ENCODE measurements around the gene CERS5. TPM values are rescaled to one million over a fixed set of nuclear protein-coding genes. Genes with fewer than 3 reads are reported as not detected.
A peak's percentile ranks its signal among the peaks of the same experiment; 100 is the strongest.
"Not testable (repeated sequence)": the region's sequence is repeated elsewhere in the genome, so short reads cannot be mapped to it uniquely, and the experiment has no call there.

Gene CERS5
- polyA plus RNA-seq, 1 of the 3 experiments (the other 2 are of a cell fraction): 56.9 TPM

DNA sequence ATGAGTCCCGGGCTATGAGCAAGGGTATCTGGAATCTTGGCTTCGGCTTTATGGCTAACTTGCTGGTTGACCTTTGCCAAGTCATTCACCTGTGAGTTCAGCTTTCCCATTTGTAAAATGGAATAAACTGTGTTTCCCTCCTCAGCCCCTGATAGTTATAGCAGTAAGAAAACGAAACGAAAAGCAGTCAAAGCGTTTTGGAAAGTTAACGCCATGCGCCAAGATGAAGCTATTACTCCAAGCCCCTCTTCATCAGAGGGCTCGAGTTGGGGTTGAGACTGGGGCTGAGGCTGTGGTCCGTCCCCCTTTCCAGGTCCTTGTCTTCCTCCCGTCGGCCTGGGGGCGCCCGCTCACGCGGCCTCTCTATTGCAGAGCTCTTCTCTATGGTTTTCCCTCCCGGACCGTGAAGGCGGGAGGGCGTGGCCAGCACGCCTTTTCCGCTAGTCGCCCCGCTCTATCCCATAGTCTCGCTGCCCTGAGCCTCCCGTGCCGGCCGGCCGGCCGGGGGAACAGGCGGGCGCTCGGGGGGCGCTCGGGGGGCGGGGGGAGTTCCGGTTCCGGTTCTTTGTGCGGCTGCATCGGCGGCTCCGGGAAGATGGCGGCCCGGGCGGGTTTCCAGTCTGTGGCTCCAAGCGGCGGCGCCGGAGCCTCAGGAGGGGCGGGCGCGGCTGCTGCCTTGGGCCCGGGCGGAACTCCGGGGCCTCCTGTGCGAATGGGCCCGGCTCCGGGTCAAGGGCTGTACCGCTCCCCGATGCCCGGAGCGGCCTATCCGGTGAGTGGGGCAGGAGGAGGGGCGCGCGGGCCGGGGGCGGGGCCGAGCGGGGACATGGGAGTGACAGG lies 82.2 kb downstream of the CERS5 start, which contains the start of gene SMARCD1:
Gene SMARCD1, plus strand, starts transcription at position 568 of the 840 bp plus-strand sequence. Its CDS starts 28 bp downstream, at position 596.
- Histone ChIP-seq H3K79me2 (ENCODE audit: insufficient read depth) (peaks cover 33% of the 10 kb centered on the region), H3K27me3 (ENCODE audit: insufficient read depth) (no peaks in the 10 kb centered on the region), H3K4me3 (ENCODE audit: low read depth in 2 of 2, low read length in 1 of 2) (peak within 1 kb of the TSS; percentile 77 to 79), H3K36me3 (replicated peaks in 1 of 2; ENCODE audit: control insufficient read depth in 1 of 2, insufficient read depth in 2 of 2, low read length in 1 of 2) (peaks cover 16 to 36% of the 10 kb centered on the region in 2 experiments), H3F3A (replicated peaks; ENCODE audit: insufficient read depth) (peaks cover 43% of the 10 kb centered on the region), H4K20me1 (ENCODE audit: insufficient read depth) (peaks cover 22% of the 10 kb centered on the region), H2AFZ (ENCODE audit: low read depth) (peak within 1 kb of the TSS; percentile 93), H3K9ac (peak within 1 kb of the TSS; percentile 89), H3K27ac (ENCODE audit: low read depth in 2 of 2, low read length in 1 of 2) (peak within 1 kb of the TSS; percentile 87 to 91), H3K4me1 (ENCODE audit: control insufficient read depth in 1 of 2, insufficient read depth in 2 of 2, low read depth in 1 of 2, low read length in 1 of 2) (peaks cover 18 to 22% of the 10 kb centered on the region in 2 experiments), H3K9me3 (no peaks in the 10 kb centered on the region), H3K9me2 (no peaks in the 10 kb centered on the region), H3K4me2 (peak within 1 kb of the TSS; percentile 88)
- TF ChIP-seq YY1 (IDR thresholded peaks at IDR 0.05; ENCODE audit: low read depth): peak; percentile 87
- no peak for TF ChIP-seq FOXJ3 (CRISPR knock-in tag; IDR thresholded peaks at IDR 0.05)
- TF ChIP-seq TAF1 (IDR thresholded peaks at IDR 0.05; ENCODE audit: borderline replicate concordance, low read depth, low read length): peak; percentile 65; the same call in 1 of the 2 replicates
- no peak; the same call in 1 of the 2 replicates for TF ChIP-seq RXRA (IDR thresholded peaks at IDR 0.05; ENCODE audit: borderline replicate concordance, low read depth)
- peak; percentile 22; the same call in 1 of the 2 replicates for TF ChIP-seq SMC3 (IDR thresholded peaks at IDR 0.05; ENCODE audit: low read depth, low read length)
- peak; percentile 68 for TF ChIP-seq SIN3A (IDR thresholded peaks at IDR 0.05; ENCODE audit: borderline replicate concordance, low read depth, low read length)
- 0 out of 2 replicates have a peak, but pooled peaks have one; percentile 9 for TF ChIP-seq TCF12 (IDR thresholded peaks at IDR 0.05)
- TF ChIP-seq POLR2AphosphoS5 (IDR thresholded peaks at IDR 0.05; ENCODE audit: low read depth, low read length): peak; percentile 58
- TF ChIP-seq NFIC (IDR thresholded peaks at IDR 0.05; ENCODE audit: borderline replicate concordance): peak; percentile 5; the same call in 1 of the 2 replicates
- TF ChIP-seq MXI1 (IDR thresholded peaks at IDR 0.05; ENCODE audit: low read depth, low read length): peak; percentile 59; the same call in 1 of the 2 replicates
- TF ChIP-seq NRF1 (IDR thresholded peaks at IDR 0.05; ENCODE audit: low read depth, low read length): no peak
- TF ChIP-seq EZH2phosphoT487 (IDR thresholded peaks at IDR 0.05; ENCODE audit: borderline replicate concordance, low read depth): no peak
- TF ChIP-seq GATA2 (CRISPR knock-in tag; IDR thresholded peaks at IDR 0.05): no peak
- peak; percentile 61 for TF ChIP-seq CHD2 (IDR thresholded peaks at IDR 0.05; ENCODE audit: low read length, partially characterized antibody)
- no peak for TF ChIP-seq RAD21 (IDR thresholded peaks at IDR 0.05; ENCODE audit: low read length)
- no peak for TF ChIP-seq MEF2A (IDR thresholded peaks at IDR 0.05; ENCODE audit: borderline replicate concordance, low read depth)
- peak; percentile 58 for TF ChIP-seq RCOR1 (IDR thresholded peaks at IDR 0.05; ENCODE audit: low read length)
- TF ChIP-seq, protein P1, sequence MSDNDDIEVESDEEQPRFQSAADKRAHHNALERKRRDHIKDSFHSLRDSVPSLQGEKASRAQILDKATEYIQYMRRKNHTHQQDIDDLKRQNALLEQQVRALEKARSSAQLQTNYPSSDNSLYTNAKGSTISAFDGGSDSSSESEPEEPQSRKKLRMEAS (IDR thresholded peaks at IDR 0.05; ENCODE audit: low read depth): peak; percentile 78
- peak; percentile 73 for TF ChIP-seq GABPA (IDR thresholded peaks at IDR 0.05; ENCODE audit: low read depth)
- no peak for TF ChIP-seq TEAD4 (IDR thresholded peaks at IDR 0.05; ENCODE audit: borderline replicate concordance, insufficient read depth)
- TF ChIP-seq ELF1 (IDR thresholded peaks at IDR 0.05): peak; percentile 63
- no peak; the same call in 1 of the 2 replicates for TF ChIP-seq FOSL2 (IDR thresholded peaks at IDR 0.05; ENCODE audit: borderline replicate concordance, low read depth)
- TF ChIP-seq, protein P2, sequence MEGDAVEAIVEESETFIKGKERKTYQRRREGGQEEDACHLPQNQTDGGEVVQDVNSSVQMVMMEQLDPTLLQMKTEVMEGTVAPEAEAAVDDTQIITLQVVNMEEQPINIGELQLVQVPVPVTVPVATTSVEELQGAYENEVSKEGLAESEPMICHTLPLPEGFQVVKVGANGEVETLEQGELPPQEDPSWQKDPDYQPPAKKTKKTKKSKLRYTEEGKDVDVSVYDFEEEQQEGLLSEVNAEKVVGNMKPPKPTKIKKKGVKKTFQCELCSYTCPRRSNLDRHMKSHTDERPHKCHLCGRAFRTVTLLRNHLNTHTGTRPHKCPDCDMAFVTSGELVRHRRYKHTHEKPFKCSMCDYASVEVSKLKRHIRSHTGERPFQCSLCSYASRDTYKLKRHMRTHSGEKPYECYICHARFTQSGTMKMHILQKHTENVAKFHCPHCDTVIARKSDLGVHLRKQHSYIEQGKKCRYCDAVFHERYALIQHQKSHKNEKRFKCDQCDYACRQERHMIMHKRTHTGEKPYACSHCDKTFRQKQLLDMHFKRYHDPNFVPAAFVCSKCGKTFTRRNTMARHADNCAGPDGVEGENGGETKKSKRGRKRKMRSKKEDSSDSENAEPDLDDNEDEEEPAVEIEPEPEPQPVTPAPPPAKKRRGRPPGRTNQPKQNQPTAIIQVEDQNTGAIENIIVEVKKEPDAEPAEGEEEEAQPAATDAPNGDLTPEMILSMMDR (IDR thresholded peaks at IDR 0.05): peak; percentile 67
- ChIA-PET POLR2A (interaction anchor here (0.6 to 2.3 kb wide), 22 partner anchors 9 to 242 kb away, joined by 3 to 23 read pairs (median 3); partner anchors contain the start of genes BCDIN3D, CERS5, COX14 and GPD1), CTCF (interaction anchor here (0.6 to 5.4 kb wide), 32 partner anchors 8 to 230 kb away, joined by 3 to 51 read pairs (median 4); partner anchors contain the start of genes CERS5 and COX14)
- WGBS (ENCODE audit: low lambda C conversion rate): 1% methylated on average over 28 of the region's 69 CpGs
- DNase-seq: peak; percentile 98

DNA sequence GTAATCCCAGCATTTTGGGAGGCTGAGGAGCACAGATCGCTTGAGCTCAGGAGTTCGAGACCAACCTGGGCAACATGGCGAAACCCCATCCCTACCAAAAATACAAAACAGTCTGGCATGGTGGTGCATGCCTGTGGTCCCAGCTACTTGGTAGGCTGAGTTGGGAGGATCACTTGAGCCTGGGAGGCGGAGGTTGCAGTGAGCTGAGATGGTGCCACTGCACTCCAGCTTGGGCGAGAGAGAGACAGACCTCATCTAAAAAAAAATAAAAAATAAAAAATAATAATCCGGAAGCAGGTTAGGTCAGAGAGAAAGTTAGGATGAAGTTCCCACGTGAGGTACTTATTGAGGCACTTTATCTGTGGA lies 82.8 kb downstream of the CERS5 start:
- not testable (repeated sequence) for H3K9me3 ChIP-seq; H3K9me2 ChIP-seq; H3K27me3 ChIP-seq (ENCODE audit: insufficient read depth); DNase-seq
- Histone ChIP-seq H3K27ac (ENCODE audit: low read depth in 2 of 2, low read length in 1 of 2) (peak overlapping the region; percentile 87 to 91), H3K4me2 (peak overlapping the region; percentile 88), H2AFZ (ENCODE audit: low read depth) (peak overlapping the region; percentile 93), H3K79me2 (ENCODE audit: insufficient read depth) (peaks cover 27% of the 10 kb centered on the region), H3K9ac (peak overlapping the region; percentile 89), H3K4me3 (ENCODE audit: low read depth in 2 of 2, low read length in 1 of 2) (peak overlapping the region; percentile 77 to 79), H3F3A (replicated peaks; ENCODE audit: insufficient read depth) (peaks cover 43% of the 10 kb centered on the region), H4K20me1 (ENCODE audit: insufficient read depth) (peaks cover 22% of the 10 kb centered on the region), H3K36me3 (replicated peaks in 1 of 2; ENCODE audit: control insufficient read depth in 1 of 2, insufficient read depth in 2 of 2, low read length in 1 of 2) (peaks cover 9 to 30% of the 10 kb centered on the region in 2 experiments), H3K4me1 (ENCODE audit: control insufficient read depth in 1 of 2, insufficient read depth in 2 of 2, low read depth in 1 of 2, low read length in 1 of 2) (peaks cover 18 to 22% of the 10 kb centered on the region in 2 experiments)
- CTCF ChIA-PET: interaction anchor here (0.6 to 5.4 kb wide), 29 partner anchors 8 to 218 kb away, joined by 3 to 51 read pairs (median 4); partner anchors contain the start of genes CERS5 and COX14
- POLR2A ChIA-PET: interaction anchor here (0.6 to 2.3 kb wide), 20 partner anchors 10 to 241 kb away, joined by 3 to 23 read pairs (median 4); partner anchors contain the start of genes BCDIN3D, CERS5, COX14 and GPD1
- WGBS (ENCODE audit: low lambda C conversion rate): 64% methylated on average over 7 of the region's 7 CpGs
